Measurements from ENCODE around the gene RIN1.

- TF ChIP-seq, protein P1, sequence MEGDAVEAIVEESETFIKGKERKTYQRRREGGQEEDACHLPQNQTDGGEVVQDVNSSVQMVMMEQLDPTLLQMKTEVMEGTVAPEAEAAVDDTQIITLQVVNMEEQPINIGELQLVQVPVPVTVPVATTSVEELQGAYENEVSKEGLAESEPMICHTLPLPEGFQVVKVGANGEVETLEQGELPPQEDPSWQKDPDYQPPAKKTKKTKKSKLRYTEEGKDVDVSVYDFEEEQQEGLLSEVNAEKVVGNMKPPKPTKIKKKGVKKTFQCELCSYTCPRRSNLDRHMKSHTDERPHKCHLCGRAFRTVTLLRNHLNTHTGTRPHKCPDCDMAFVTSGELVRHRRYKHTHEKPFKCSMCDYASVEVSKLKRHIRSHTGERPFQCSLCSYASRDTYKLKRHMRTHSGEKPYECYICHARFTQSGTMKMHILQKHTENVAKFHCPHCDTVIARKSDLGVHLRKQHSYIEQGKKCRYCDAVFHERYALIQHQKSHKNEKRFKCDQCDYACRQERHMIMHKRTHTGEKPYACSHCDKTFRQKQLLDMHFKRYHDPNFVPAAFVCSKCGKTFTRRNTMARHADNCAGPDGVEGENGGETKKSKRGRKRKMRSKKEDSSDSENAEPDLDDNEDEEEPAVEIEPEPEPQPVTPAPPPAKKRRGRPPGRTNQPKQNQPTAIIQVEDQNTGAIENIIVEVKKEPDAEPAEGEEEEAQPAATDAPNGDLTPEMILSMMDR (IDR thresholded peaks at IDR 0.05), result no peak
- no peak for TF ChIP-seq POLR2A (IDR thresholded peaks at IDR 0.05)
Measured at GRCh38 chr11:66315921-66316811, 20.1 kb downstream of the RIN1 start.
